ENCODE data around the gene HOMER3.
"Not testable (repeated sequence)": the region's sequence is repeated elsewhere in the genome, so short reads cannot be mapped to it uniquely, and the experiment has no call there.

DNA sequence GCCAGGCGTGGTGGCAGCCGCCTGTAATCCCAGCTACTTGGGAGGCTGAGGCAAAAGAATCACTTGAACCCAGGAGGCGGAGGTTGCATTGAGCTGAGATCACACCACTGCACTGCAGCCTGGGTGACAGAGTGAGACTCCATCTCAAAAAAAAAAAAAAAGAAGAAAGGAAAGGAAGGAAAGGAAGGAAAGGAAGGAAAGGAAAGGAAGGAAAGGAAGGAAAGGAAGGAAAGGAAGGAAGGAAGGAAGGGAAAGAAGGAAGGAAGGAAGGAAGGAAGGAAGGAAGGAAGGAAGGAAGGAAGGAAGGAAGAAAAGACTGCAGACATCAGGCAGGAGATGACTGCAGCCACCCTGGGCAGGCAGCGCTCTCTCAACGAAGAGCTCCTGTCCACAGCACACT, 38.5 kb downstream of the HOMER3 start:
- TF ChIP-seq, protein P1, sequence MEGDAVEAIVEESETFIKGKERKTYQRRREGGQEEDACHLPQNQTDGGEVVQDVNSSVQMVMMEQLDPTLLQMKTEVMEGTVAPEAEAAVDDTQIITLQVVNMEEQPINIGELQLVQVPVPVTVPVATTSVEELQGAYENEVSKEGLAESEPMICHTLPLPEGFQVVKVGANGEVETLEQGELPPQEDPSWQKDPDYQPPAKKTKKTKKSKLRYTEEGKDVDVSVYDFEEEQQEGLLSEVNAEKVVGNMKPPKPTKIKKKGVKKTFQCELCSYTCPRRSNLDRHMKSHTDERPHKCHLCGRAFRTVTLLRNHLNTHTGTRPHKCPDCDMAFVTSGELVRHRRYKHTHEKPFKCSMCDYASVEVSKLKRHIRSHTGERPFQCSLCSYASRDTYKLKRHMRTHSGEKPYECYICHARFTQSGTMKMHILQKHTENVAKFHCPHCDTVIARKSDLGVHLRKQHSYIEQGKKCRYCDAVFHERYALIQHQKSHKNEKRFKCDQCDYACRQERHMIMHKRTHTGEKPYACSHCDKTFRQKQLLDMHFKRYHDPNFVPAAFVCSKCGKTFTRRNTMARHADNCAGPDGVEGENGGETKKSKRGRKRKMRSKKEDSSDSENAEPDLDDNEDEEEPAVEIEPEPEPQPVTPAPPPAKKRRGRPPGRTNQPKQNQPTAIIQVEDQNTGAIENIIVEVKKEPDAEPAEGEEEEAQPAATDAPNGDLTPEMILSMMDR (IDR thresholded peaks at IDR 0.05; ENCODE audit: low read length): not testable (repeated sequence)
- not testable (repeated sequence) for TF ChIP-seq EZH2 (IDR thresholded peaks at IDR 0.05; ENCODE audit: borderline replicate concordance, low read length)

Measured in OCI-LY1 (cell line).